Tongue (tissue), 2 donors: ENCODE data around the gene BIN1. TPM values are rescaled to one million over a fixed set of nuclear protein-coding genes. Genes with fewer than 3 reads are reported as not detected.
A peak's percentile ranks its signal among the peaks of the same experiment; 100 is the strongest.

Experiments used
- DNase-seq: peaks from one replicate; pipeline ENCODE4 v3.0.0-alpha.2; 2015
- total RNA-seq: library from RNA; depleted of rRNA; stranded (reverse); fragments of >200 nt; gene quantifications from one replicate; pipeline ENCODE4 v1.2.3, GENCODE V29; 2014

Gene BIN1, protein sequence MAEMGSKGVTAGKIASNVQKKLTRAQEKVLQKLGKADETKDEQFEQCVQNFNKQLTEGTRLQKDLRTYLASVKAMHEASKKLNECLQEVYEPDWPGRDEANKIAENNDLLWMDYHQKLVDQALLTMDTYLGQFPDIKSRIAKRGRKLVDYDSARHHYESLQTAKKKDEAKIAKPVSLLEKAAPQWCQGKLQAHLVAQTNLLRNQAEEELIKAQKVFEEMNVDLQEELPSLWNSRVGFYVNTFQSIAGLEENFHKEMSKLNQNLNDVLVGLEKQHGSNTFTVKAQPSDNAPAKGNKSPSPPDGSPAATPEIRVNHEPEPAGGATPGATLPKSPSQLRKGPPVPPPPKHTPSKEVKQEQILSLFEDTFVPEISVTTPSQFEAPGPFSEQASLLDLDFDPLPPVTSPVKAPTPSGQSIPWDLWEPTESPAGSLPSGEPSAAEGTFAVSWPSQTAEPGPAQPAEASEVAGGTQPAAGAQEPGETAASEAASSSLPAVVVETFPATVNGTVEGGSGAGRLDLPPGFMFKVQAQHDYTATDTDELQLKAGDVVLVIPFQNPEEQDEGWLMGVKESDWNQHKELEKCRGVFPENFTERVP
- 697 TPM for total RNA-seq

DNA sequence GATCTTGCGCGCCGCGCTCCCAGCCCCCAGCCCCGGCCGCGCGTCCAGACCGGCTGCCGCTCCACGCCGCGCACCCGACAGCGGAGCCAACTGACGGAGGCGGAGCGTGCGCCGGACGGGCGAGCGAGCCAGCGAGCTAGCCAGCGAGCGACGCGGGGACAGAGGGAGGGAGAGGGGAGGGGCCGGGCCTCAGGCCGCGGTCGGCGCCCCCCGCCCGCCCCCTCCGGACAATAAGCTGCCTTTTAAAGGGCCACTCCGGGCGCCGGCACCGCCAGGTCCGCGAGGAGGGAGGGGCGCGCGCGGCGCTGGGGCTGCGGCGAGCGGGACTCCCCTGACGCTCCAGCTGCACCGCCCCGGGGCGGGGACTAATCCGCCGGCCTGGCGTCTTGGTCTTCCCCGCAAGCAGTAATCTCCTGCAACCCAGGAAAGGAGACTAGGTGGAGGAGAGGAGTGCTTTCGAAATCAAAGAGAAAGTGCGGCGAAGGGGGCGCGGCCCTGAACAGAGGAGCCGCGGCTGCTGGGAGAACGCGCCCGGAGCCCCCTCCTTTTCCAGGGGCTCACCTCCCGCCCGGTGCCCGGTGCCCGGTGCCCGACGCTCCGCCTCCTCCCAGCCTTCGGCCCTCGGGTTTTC is at the start of gene BIN1:
Gene BIN1, minus strand, starts transcription at position 164 of the 631 bp plus-strand sequence. CDS start 211 bp downstream, outside the sequence.
- peak; percentile 92 for DNase-seq

- peak; percentile 63 for DNase-seq
These were observed 49.0 kb upstream of the BIN1 start for GRCh38 chr2:127155947-127156346.

- DNase-seq = peak; percentile 53
These were observed 48.2 kb upstream of the BIN1 start for GRCh38 chr2:127155028-127155581.

GRCh38 chr2:127154396-127154795 is 47.4 kb upstream of the BIN1 start:
- no peak for DNase-seq

- DNase-seq = no peak
These were observed 46.8 kb upstream of the BIN1 start for GRCh38 chr2:127153691-127154158.

GRCh38 chr2:127150996-127151395 is 44.0 kb upstream of the BIN1 start:
- no peak for DNase-seq

DNA sequence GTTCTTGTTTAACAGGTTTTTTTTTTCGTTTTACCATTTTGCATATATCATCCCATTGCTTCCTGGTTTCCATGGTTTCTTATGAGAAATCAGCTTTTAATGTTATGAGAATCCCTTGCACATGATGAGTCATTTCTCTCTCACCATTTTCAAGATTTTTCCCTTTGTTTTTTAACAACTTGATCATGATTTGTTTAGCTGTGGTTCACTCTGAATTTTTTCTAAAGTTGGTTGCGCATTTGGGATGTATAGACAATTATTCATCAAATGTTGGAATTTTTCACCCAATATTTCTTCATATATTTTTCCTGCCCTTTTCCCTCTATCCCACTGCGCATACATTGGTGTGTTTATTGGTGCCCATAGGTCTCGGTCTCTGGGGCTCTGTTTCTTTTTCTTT is 42.4 kb upstream of the BIN1 start:
- no peak for DNase-seq

DNA sequence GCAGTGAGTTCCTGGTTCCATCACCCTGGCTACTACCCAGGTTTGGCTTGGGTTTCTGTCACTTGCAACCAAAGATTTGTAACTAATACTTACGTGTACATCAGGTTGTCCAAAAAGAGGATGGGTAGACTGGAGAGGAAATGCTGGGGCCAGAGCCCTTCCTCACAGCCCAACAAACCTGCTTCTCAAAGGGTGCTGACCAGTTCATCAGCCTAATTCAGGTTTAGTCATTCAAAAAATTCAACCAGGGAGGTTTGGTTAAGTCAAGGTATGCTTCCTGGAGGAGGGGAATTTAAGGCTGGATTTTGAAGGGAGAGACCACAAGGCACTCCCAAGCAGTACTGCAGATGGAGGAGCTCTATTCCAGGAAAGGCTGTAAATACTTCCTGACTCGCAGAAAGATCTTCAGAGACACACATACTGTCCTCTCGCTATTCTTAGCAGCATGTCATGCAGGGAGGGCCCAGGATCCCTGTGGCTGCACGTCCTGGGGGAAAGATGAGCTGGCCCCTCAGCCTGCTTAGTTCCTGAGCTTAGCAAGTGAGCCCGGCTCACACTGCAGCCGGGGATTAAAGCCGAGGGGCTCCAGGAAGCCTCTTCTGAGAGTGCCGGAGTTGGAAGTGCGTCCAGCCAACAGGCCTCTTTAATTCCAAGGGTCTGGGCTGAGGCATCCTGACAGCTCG is 40.0 kb upstream of the BIN1 start:
- DNase-seq = peak; percentile 86

DNA sequence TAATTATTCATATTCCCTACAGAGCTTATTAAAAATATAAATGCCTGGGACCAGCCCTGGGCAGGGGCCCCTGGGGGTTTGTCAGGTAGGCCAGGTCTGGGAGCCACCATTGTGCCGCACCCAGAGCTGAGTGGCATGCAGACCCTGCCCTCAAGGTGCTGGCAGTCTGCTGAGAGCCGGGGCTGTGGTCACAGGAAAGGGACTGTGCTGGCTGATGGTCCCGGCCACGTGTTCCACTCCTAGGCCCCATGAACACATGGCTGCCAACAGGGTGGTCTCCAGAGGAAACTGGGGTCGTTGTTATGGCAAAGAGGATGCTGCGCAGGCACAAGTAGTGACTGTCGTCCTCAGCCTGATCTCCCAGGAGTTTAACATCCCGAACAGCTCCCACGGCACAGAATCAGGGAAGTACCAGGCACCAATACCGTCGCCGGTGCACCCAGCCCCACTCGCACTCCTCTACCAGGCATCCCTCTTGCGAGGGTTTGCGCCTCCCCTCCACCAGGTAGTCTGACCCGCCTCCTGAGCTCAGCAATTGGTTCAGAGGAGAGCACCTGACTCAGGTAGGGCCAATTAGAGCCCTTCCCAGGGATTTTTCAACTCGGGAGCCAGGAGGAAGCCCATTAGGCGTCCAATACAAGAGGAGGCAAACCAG is 39.2 kb upstream of the BIN1 start:
- DNase-seq = no peak

DNA sequence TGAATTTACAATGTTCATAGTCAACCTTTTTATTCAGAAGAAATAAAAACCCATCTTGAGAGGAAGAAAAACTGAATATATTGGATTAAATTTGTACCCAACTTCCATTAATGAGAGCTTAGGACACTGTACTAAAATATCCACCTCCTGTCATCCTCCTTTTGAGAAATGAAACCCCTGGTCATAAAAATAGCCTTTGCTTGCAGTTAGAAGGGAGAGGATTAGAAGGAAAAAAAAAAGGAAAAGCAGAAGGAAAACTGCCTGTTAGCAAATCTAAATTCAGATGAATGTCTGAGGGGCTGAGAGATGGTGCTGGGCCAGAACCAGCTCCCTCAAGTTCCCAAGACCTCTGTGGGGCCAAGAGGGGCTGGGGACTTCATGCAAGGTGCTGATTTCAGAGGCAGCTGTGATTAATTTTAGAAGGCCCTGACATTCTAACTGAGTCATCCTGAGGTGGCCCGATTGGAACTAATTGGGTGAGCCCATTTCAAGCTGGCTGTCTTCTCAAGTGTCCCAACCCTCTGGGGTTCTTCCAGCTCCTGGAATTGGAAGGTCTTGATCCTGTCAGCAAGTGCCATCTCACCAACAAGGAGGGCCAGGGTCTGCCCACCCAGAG is 38.4 kb upstream of the BIN1 start:
- DNase-seq = peak; percentile 75

DNA sequence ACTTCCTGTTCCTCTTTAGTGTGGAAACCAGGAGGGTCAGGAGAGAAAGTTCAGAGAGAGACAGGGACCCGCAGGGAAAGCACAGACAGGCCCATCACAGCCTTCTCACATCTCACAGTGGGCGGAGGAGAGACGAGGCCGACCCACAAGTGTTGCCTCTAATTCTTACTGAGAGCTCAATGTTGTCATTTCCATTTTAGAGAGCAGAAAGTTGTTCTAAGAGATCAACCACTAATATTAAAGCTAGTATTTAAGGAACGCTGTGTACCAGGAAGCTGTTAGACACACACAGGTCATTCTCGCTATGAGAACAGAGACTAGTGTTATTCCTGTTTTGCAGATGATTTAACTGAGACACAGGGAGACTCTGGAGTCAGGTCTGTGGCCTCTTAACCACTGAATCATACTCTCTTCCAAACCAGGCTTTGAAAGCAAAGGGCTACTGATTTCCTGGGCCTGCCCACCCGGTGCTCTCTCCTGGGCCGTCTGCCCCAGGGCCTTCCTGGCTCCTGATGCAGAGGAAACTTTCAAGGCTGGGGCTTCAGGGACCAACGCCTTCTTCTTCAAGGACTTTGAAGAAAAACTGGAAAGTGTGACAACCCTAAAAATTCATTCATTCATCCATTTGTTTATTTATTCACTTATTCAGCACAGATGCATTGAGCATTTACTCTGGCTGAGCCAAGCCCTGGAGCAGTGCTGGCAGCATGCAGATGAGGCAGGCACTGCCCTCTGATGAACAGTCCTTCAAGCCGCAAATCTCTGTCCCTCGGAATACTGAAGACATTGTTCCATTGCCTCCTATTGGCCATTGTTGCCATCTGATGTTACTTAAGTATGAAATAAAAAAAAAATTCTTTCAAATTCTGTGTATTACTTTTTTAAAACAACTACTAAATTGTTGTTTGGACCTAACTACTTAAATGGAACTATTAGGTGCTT is 37.2 kb upstream of the BIN1 start:
- DNase-seq = peak; percentile 49

DNA sequence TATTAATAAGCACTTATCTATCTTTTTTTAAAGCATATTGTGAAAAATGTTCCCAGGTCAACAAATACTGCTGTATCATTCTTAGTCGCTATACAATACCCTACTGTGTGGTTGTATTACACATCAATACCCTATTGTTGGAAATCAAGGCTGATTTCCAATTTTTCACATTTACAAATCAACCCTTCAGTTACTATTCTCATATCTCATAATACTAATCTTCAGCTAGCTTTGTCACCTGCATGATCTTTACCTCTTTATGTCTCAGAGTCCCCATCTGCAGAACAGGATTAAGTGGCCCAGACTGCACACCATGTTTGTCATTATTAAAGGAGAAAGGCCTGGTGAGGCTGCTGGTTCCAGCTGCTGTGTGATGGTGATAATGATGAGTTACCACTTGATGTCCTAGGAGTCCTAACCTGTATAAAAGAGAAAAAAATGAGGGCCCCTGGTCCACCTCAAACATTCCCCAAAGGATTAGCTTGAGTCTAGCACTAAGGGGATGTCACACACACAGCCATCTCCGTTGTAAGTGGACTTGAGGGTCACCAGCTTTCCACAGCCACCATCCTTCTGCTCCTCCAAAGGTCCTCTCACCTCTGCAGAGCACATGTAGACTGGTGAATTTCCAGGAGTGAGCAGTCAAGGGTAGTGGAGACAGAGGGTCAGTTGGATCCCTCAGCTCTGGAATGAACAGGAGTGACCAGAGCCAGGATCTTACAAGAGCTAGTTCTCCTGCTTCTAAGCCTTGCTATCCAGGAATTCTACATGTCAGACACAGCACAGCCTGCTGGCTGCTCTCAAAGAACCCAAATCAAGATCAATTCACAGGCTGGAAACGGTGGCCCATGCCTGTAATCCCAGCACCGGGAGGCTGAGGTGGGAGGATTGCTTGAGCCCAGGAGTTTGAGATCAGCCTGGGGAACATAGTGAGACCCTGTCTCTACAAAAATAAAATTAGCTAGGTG is 36.0 kb upstream of the BIN1 start:
- no peak for DNase-seq

GRCh38 chr2:127140538-127140937 is 33.6 kb upstream of the BIN1 start:
- DNase-seq = no peak

DNA sequence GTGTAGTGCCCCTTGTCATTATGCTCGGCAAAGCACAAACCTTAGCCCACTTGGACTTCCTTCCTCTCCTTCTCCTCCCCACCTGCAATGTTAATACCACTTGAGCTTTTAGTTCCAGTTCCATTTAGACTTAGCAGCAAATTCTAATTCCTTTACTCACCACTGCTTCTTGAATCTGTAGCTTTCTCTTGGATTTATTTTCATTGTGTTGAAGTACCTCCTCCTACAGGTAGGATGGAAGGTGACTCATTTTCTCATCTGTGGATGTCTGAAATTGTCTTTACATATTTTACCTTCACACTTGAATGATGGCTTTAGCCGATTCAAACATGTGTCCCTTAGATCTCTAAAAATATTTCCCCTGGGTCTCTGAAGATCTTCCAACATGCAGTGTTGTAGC is 32.8 kb upstream of the BIN1 start:
- no peak for DNase-seq

- no peak for DNase-seq
These were observed 31.3 kb upstream of the BIN1 start for GRCh38 chr2:127138281-127138680.

GRCh38 chr2:127137741-127138140 is 30.8 kb upstream of the BIN1 start:
- DNase-seq = no peak

DNA sequence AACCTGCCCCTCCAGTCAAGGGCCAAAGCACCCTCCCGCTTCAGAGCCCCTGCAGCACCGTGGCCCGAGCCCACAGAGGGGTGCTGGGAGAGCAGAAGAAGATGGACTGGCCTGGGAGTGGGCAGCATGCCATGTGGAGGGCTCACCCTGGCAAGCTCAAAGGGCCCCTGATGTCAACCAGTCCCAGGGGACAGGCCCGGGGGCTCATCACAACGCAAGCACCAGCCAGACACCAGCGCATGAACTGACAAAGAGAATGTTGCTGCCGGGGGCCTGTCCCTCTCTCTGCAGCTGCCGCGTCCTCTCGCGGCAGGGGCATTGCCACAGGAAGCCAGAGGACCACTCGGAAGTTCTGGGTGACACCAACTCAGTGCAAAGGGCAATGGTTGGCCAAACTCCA is 30.3 kb upstream of the BIN1 start:
- no peak for DNase-seq

DNA sequence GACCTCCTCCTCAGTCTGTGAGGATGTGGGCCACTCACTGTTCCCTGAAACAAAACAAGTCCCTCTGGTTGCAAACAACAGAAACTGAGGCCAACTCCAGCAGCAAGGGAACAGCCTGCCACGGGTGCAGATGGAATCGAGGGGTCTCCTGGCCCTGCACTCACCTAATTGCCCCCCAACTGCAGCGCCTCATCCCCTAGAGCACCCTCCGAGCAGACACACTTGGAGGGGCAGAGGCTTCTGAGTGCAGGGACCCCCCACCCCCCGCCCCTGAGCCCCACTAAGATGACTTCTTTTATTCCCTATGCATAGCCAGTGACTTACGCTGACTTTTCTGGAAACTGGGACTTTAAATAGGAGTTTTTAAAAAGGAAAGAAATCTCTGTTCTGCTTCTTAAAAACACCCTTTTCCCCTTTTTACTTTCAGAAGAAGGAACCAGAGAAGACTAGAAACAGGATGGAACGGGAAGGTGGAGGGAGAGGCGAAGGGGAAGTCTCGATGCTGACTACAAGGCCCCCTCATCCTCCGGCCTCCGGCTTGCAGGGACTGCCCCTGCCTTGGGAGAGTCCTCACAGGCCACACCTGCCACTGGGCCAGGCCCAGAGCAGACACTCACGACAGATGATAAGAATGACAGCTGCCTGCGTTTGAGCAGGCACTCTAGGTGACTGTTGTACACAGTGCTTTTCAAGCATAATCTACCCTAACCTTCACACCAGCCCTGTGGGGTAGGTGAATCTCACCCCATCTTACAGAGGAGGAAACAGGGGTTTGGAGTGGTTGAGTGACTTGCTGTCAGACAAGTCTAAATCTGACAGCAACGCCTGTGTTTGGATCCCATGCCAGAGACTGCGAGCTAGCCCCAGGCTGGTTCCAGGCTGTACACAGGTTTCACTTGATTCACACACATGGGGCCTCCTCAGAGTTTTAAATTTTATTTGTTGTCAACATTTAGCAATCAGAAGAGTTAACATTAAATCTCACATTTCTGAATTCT is 28.2 kb upstream of the BIN1 start:
- DNase-seq = peak; percentile 67
